ENCODE results near the gene CMIP.

GRCh38 chr16:81551821-81552304 lies 107.3 kb downstream of the CMIP start:
- TF ChIP-seq, protein P1, sequence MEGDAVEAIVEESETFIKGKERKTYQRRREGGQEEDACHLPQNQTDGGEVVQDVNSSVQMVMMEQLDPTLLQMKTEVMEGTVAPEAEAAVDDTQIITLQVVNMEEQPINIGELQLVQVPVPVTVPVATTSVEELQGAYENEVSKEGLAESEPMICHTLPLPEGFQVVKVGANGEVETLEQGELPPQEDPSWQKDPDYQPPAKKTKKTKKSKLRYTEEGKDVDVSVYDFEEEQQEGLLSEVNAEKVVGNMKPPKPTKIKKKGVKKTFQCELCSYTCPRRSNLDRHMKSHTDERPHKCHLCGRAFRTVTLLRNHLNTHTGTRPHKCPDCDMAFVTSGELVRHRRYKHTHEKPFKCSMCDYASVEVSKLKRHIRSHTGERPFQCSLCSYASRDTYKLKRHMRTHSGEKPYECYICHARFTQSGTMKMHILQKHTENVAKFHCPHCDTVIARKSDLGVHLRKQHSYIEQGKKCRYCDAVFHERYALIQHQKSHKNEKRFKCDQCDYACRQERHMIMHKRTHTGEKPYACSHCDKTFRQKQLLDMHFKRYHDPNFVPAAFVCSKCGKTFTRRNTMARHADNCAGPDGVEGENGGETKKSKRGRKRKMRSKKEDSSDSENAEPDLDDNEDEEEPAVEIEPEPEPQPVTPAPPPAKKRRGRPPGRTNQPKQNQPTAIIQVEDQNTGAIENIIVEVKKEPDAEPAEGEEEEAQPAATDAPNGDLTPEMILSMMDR (IDR thresholded peaks at IDR 0.05): no peak
- TF ChIP-seq EZH2 (IDR thresholded peaks at IDR 0.05) (no peak), EZH2phosphoT487 (IDR thresholded peaks at IDR 0.05) (no peak)

Measured in neural progenitor cell (in vitro differentiated cells).